H1 (cell line): ENCODE results near the gene ZNF202. TPM values are rescaled to one million over a fixed set of nuclear protein-coding genes. Genes with fewer than 3 reads are reported as not detected.

ENCODE experiments used
- CTCF ChIA-PET: fragments of 300-600 bp; sonication (Branson Sonifier 250); formaldehyde crosslinking; loops from one replicate; lab custom pipeline; 2021; ENCODE audit not compliant: partially characterized antibody; lab: Charles Lee
- POLR2A ChIA-PET: fragments of 300-600 bp; sonication (Branson Sonifier 250); formaldehyde crosslinking; loops from one replicate; lab custom pipeline; 2021; ENCODE audit warnings: inconsistent platforms; ENCODE audit not compliant: partially characterized antibody; lab: Charles Lee
- DNase-seq, 2 experiments: peaks; one replicate each; pipeline versions ENCODE4 v3.0.0 to v3.0.0-alpha.2; 2010 to 2022; ENCODE audit warnings: low spot score in 2 of 2, low read depth in 1 of 2, mixed read lengths in 1 of 2
- FAIRE-seq: peaks from 2 replicates; lab custom pipeline; 2011; peaks lifted over from hg19 to GRCh38; lab: Jason Lieb, UNC
- H2AFZ ChIP-seq: 2 replicates; pipeline ENCODE4 v1.8.1; 2012; ENCODE audit warnings: low read length, inconsistent platforms
- H2AK5ac ChIP-seq: 2 replicates; pipeline ENCODE4 v1.6.1; 2013; ENCODE audit warnings: low read depth, low read length
- H2BK120ac ChIP-seq: replicated peaks from 2 replicates; pipeline ENCODE3; 2013; ENCODE audit warnings: low read depth, low read length, inconsistent platforms
- H2BK12ac ChIP-seq: 2 replicates; pipeline ENCODE4 v1.6.1; 2013; ENCODE audit warnings: low read depth, low read length
- H2BK15ac ChIP-seq: 2 replicates; pipeline ENCODE4 v1.6.1; 2013; ENCODE audit warnings: low read length
- H2BK20ac ChIP-seq: 2 replicates; pipeline ENCODE4 v1.6.1; 2013; ENCODE audit warnings: low read length
- H2BK5ac ChIP-seq: 2 replicates; pipeline ENCODE4 v1.6.1; 2013; ENCODE audit warnings: low read depth, low read length
- H3K14ac ChIP-seq: 2 replicates; pipeline ENCODE4 v1.6.1; 2013; ENCODE audit warnings: inconsistent platforms; ENCODE audit not compliant: insufficient read length
- H3K18ac ChIP-seq: 2 replicates; pipeline ENCODE4 v1.6.1; 2013; ENCODE audit warnings: low read length; ENCODE audit errors: extremely low read depth
- H3K23ac ChIP-seq: 2 replicates; pipeline ENCODE4 v1.6.1; 2013; ENCODE audit warnings: inconsistent platforms; ENCODE audit not compliant: insufficient read length
- H3K23me2 ChIP-seq: 2 replicates; pipeline ENCODE4 v1.6.1; 2013; ENCODE audit warnings: low read depth, low read length
- H3K27ac ChIP-seq: 2 replicates; pipeline ENCODE4 v1.6.1; 2011; ENCODE audit warnings: low read depth, low read length, inconsistent platforms
- H3K27me3 ChIP-seq, 4 experiments: replicated peaks in 1 of 4; 1 replicate in 1 of 4; 2 replicates in 3 of 4; pipeline versions ENCODE4 v1.6.1 to v1.8.1; 2011 to 2013; ENCODE audit warnings: low read length in 3 of 4, mild to moderate bottlenecking in 3 of 4, inconsistent platforms in 2 of 4, mixed read lengths in 2 of 4, moderate library complexity in 1 of 4; ENCODE audit not compliant: control insufficient read depth in 3 of 4, insufficient read depth in 3 of 4; ENCODE audit errors: extremely low read depth in 1 of 4
- H3K36me3 ChIP-seq, 4 experiments: 2 replicates each; pipeline versions ENCODE4 v1.6.1 to v1.8.1; 2011 to 2013; ENCODE audit warnings: mild to moderate bottlenecking in 4 of 4, low read length in 3 of 4, moderate library complexity in 2 of 4, control low read depth in 1 of 4, inconsistent platforms in 1 of 4; ENCODE audit not compliant: insufficient read depth in 4 of 4, control insufficient read depth in 2 of 4
- H3K4ac ChIP-seq: replicated peaks from 2 replicates; pipeline ENCODE3; 2013; ENCODE audit warnings: low read length, low read depth, mixed read lengths, inconsistent platforms; ENCODE audit not compliant: insufficient read length
- H3K4me1 ChIP-seq, 4 experiments: replicated peaks in 1 of 4; 1 replicate in 1 of 4; 2 replicates in 3 of 4; pipeline versions ENCODE4 v1.6.1 to v1.8.1; 2011 to 2013; ENCODE audit warnings: low read length in 3 of 4, inconsistent platforms in 2 of 4, mixed read lengths in 1 of 4; ENCODE audit not compliant: insufficient read depth in 4 of 4, control insufficient read depth in 3 of 4
- H3K4me2 ChIP-seq, 2 experiments: 2 replicates each; pipeline versions ENCODE4 v1.6.1 to v1.8.1; 2011 to 2013; ENCODE audit warnings: low read depth in 2 of 2, low read length in 2 of 2, control low read depth in 1 of 2, inconsistent platforms in 1 of 2, mild to moderate bottlenecking in 1 of 2; ENCODE audit not compliant: insufficient read depth in 1 of 2
- H3K4me3 ChIP-seq, 4 experiments: fragments of 200-600, 300-600 bp in 1 of 4; sonication (generic), shearing (Covaris generic), sonication (Bioruptor Twin) in 1 of 4; 2 replicates each; pipeline versions ENCODE4 v1.5.1 to v1.8.1; 2011 to 2016; ENCODE audit warnings: low read length in 4 of 4, low read depth in 3 of 4, control low read depth in 2 of 4, inconsistent platforms in 2 of 4, mild to moderate bottlenecking in 2 of 4, mixed read lengths in 1 of 4, moderate library complexity in 1 of 4; ENCODE audit not compliant: insufficient read depth in 2 of 4; ENCODE audit errors: extremely low read depth in 1 of 4
- H3K56ac ChIP-seq: replicated peaks from 2 replicates; pipeline ENCODE3; 2013; ENCODE audit warnings: low read depth, mild to moderate bottlenecking, mixed read lengths, low read length, inconsistent platforms; ENCODE audit not compliant: insufficient read length
- H3K79me1 ChIP-seq: 2 replicates; pipeline ENCODE4 v1.6.1; 2013; ENCODE audit warnings: low read depth, low read length, control low read depth
- H3K79me2 ChIP-seq, 2 experiments: 2 replicates each; pipeline versions ENCODE4 v1.6.1 to v1.8.1; 2012 to 2013; ENCODE audit warnings: low read length in 2 of 2, mild to moderate bottlenecking in 2 of 2, inconsistent platforms in 1 of 2; ENCODE audit not compliant: insufficient read depth in 2 of 2, control insufficient read depth in 1 of 2
- H3K9ac ChIP-seq, 4 experiments: replicated peaks in 1 of 4; 1 replicate in 1 of 4; 2 replicates in 3 of 4; pipeline versions ENCODE4 v1.6.1 to v1.8.1; 2011 to 2013; ENCODE audit warnings: low read depth in 3 of 4, low read length in 3 of 4, control low read depth in 2 of 4, mild to moderate bottlenecking in 2 of 4, moderate library complexity in 2 of 4, inconsistent platforms in 1 of 4; ENCODE audit errors: extremely low read depth in 1 of 4
- H3K9me3 ChIP-seq, 2 experiments: 2 replicates each; pipeline versions ENCODE4 v1.6.1 to v1.8.1; 2012 to 2013; ENCODE audit warnings: mild to moderate bottlenecking in 2 of 2, moderate library complexity in 2 of 2, control low read depth in 1 of 2, inconsistent platforms in 1 of 2, low read depth in 1 of 2, low read length in 1 of 2, mixed read lengths in 1 of 2; ENCODE audit not compliant: insufficient read depth in 2 of 2
- H4K20me1 ChIP-seq, 2 experiments: replicated peaks in 1 of 2; 2 replicates each; pipeline versions ENCODE3 to v1.8.1; 2011 to 2013; ENCODE audit warnings: inconsistent platforms in 2 of 2, low read length in 2 of 2, mild to moderate bottlenecking in 1 of 2; ENCODE audit not compliant: insufficient read depth in 2 of 2, control insufficient read depth in 1 of 2
- H4K5ac ChIP-seq: 2 replicates; pipeline ENCODE4 v1.6.1; 2013; ENCODE audit warnings: low read length, low read depth, mixed read lengths, inconsistent platforms; ENCODE audit not compliant: insufficient read length
- H4K8ac ChIP-seq: 2 replicates; pipeline ENCODE4 v1.8.0; 2013; ENCODE audit warnings: mild to moderate bottlenecking, moderate library complexity, low read length, inconsistent platforms; ENCODE audit not compliant: insufficient read depth; ENCODE audit errors: extremely low read depth
- H4K91ac ChIP-seq: replicated peaks from 2 replicates; pipeline ENCODE3; 2013; ENCODE audit warnings: low read length, mixed read lengths, inconsistent platforms; ENCODE audit not compliant: insufficient read length
- CHD1 ChIP-seq: IDR thresholded peaks from 2 replicates; pipeline ENCODE4 v1.6.1; 2012; ENCODE audit warnings: low read depth, low read length, improper control_type of control experiment
- EP300 ChIP-seq, 2 experiments: IDR thresholded peaks; 1 replicate in 1 of 2; 2 replicates in 1 of 2; pipeline ENCODE4 v1.6.1; 2011 to 2012; ENCODE audit warnings: low read depth in 2 of 2, low read length in 2 of 2, mild to moderate bottlenecking in 2 of 2, borderline replicate concordance in 1 of 2, inconsistent platforms in 1 of 2, moderate library complexity in 1 of 2
- EZH2 ChIP-seq: fragments of 200-600 bp; sonication (generic); IDR thresholded peaks from 2 replicates; pipeline ENCODE4 v1.7.1; 2012; ENCODE audit warnings: low read depth, mild to moderate bottlenecking, moderate library complexity, low read length, inconsistent platforms; ENCODE audit not compliant: severe bottlenecking
- HDAC6 ChIP-seq: IDR thresholded peaks from one replicate; pipeline ENCODE4 v1.7.1; 2012; ENCODE audit warnings: low read depth, mild to moderate bottlenecking, inconsistent platforms, low read length, moderate library complexity
- KDM5A ChIP-seq: fragments of 200-600 bp; IDR thresholded peaks from 2 replicates; pipeline ENCODE4 v1.7.1; 2012; ENCODE audit warnings: mild to moderate bottlenecking, low read length, inconsistent platforms, mixed read lengths
- MAFK ChIP-seq: IDR thresholded peaks from 2 replicates; pipeline ENCODE4 v1.6.1; 2012; ENCODE audit warnings: low read depth, mild to moderate bottlenecking, improper control_type of control experiment, low read length
- RNF2 ChIP-seq: fragments of 200-900, 300-1000 bp; sonication (generic); IDR thresholded peaks from 2 replicates; pipeline ENCODE4 v1.7.1; 2016; ENCODE audit warnings: borderline replicate concordance, low read depth, mild to moderate bottlenecking, antibody characterized with exemption, low read length; ENCODE audit not compliant: poor library complexity, severe bottlenecking; ENCODE audit errors: missing control alignments
- SP1 ChIP-seq: IDR thresholded peaks from 2 replicates; pipeline ENCODE4 v1.6.1; 2011; ENCODE audit warnings: low read depth, low read length
- SP4 ChIP-seq: IDR thresholded peaks from 2 replicates; pipeline ENCODE4 v1.6.1; 2012; ENCODE audit warnings: low read length, inconsistent platforms
- TAF1 ChIP-seq: IDR thresholded peaks from 2 replicates; pipeline ENCODE4 v1.6.1; 2011; ENCODE audit warnings: mild to moderate bottlenecking, low read depth, low read length
- TBP ChIP-seq: IDR thresholded peaks from 2 replicates; pipeline ENCODE4 v1.6.1; 2011; ENCODE audit warnings: low read depth, low read length, improper control_type of control experiment
- USF2 ChIP-seq: IDR thresholded peaks from 2 replicates; pipeline ENCODE4 v1.6.1; 2011; ENCODE audit warnings: low read length, improper control_type of control experiment
- YY1 ChIP-seq: IDR thresholded peaks from 2 replicates; pipeline ENCODE4 v1.6.1; 2011; ENCODE audit warnings: low read depth, mild to moderate bottlenecking, low read length
- WGBS, 2 experiments: shearing (Covaris generic) in 1 of 2; methylation state at CpG; one replicate each; pipeline versions ENCODE4 v1.1.6 to v1.1.7; 2013 to 2015; ENCODE audit warnings: low lambda C conversion rate in 2 of 2, mixed read lengths in 2 of 2, inconsistent platforms in 1 of 2, low coverage in 1 of 2, missing lambda C conversion rate in 1 of 2; ENCODE audit not compliant: insufficient replicate concordance in 2 of 2, insufficient coverage in 1 of 2, insufficient read length in 1 of 2; ENCODE audit errors: extremely low coverage in 1 of 2, missing lambda C conversion rate in 1 of 2; 5-methylcytosine and 5-hydroxymethylcytosine counted together
- polyA plus RNA-seq, 7 experiments: library from polyadenylated mRNA; depleted of rRNA in 3 of 7; stranded (reverse) in 5 of 7; unstranded in 2 of 7; fragments of >200 nt in 5 of 7; fragments of 200-250 nt in 2 of 7; gene quantifications; 1 replicate in 5 of 7; 2 replicates in 1 of 7; 4 replicates in 1 of 7; pipeline versions ENCODE4 v1.2.1 to v1.2.3, GENCODE V29; 2011 to 2013; ENCODE audit warnings: missing spikeins in 2 of 7, mixed read lengths in 2 of 7
- total RNA-seq: library from RNA; stranded (reverse); fragmentation: NEBNext Ultra II Directional; extraction: Animal tissue kit (Norgen Biotek cat#: 25700); gene quantifications from 2 replicates; pipeline ENCODE4 v1.2.1, GENCODE V29; 2021

Gene ZNF202
- total and polyA plus RNA-seq, 2 of the 8 experiments (the other 6 are each of a cell fraction or from before 2014, with no cell fraction given), result 14.1 to 33.9 TPM

GRCh38 chr11:123773026-123773425, 31.6 kb upstream of the ZNF202 start:
- no peak overlapping the region for H3K27ac ChIP-seq
- ChIA-PET CTCF (interaction anchor here (0.7 to 1.8 kb wide), 6 partner anchors 16 to 178 kb away, joined by 3 to 9 read pairs (median 4); no protein-coding TSS in a partner anchor), POLR2A (interaction anchor here (1.2 kb wide), 1 partner anchor 17 kb away, joined by 3 read pairs; no protein-coding TSS in a partner anchor)
- no peaks in the 10 kb centered on the region for H3K27me3 ChIP-seq
- peak overlapping the region; percentile 5 for H4K5ac ChIP-seq
- no peak overlapping the region for H3K23ac ChIP-seq
- peaks cover 0 to 30% (median 13%) of the 10 kb centered on the region in 4 experiments; a peak in 6 of 7 replicates for H3K4me1 ChIP-seq
- no peak overlapping the region for H3K18ac ChIP-seq
- no peak overlapping the region for H3K4me3 ChIP-seq
- no peak overlapping the region for H2BK12ac ChIP-seq
- peak; percentile 13 for FAIRE-seq
- no peak for DNase-seq
- no peak overlapping the region for H3K14ac ChIP-seq
- no peaks in the 10 kb centered on the region for H3K79me2 ChIP-seq
- no peaks in the 10 kb centered on the region for H3K9me3 ChIP-seq
- H3K56ac ChIP-seq, result no peak overlapping the region
- H3K9ac ChIP-seq, result no peak overlapping the region
- H2BK5ac ChIP-seq, result no peak overlapping the region; the same call in 1 of the 2 replicates
- H3K23me2 ChIP-seq, result no peaks in the 10 kb centered on the region
- H4K91ac ChIP-seq, result peak overlapping the region; percentile 84
- WGBS, 2 experiments, result 84% methylated on average over 2 of the region's 2 CpGs; no CpG with 5 or more reads in 1 of the 2 experiments
- H3K36me3 ChIP-seq, result no peaks in the 10 kb centered on the region
- TF ChIP-seq HDAC6 (no peak), EZH2 (no peak), SP4 (no peak), CHD1 (no peak), KDM5A (no peak), EP300 (IDR thresholded peaks at IDR 0.05; ENCODE audit: borderline replicate concordance in 1 of 2, low read depth in 2 of 2, low read length in 2 of 2) (no peak), USF2 (no peak), MAFK (no peak), TBP (no peak), TAF1 (no peak), RNF2 (no peak), SP1 (no peak), YY1 (no peak)
- no peaks in the 10 kb centered on the region for H3K79me1 ChIP-seq
- no peak overlapping the region for H2BK15ac ChIP-seq
- H3K4ac ChIP-seq, result no peak overlapping the region
- H2BK120ac ChIP-seq, result peak overlapping the region; percentile 75
- no peak overlapping the region; the same call in 1 of the 2 replicates for H2BK20ac ChIP-seq
- no peak overlapping the region for H2AFZ ChIP-seq
- no peak overlapping the region for H4K8ac ChIP-seq
- H2AK5ac ChIP-seq, result no peak overlapping the region
- no peaks in the 10 kb centered on the region for H4K20me1 ChIP-seq
- H3K4me2 ChIP-seq, result no peak overlapping the region
